T1000 (cell line): ENCODE data around the gene PLXND1.
"Not testable (repeated sequence)": the region's sequence is repeated elsewhere in the genome, so short reads cannot be mapped to it uniquely, and the experiment has no call there.

Experiments
- DNase-seq: peaks from one replicate; lab custom pipeline; 2025; ENCODE audit warnings: mixed read lengths; lab: John Stamatoyannopoulos, UW

The PLXND1 gene

DNA sequence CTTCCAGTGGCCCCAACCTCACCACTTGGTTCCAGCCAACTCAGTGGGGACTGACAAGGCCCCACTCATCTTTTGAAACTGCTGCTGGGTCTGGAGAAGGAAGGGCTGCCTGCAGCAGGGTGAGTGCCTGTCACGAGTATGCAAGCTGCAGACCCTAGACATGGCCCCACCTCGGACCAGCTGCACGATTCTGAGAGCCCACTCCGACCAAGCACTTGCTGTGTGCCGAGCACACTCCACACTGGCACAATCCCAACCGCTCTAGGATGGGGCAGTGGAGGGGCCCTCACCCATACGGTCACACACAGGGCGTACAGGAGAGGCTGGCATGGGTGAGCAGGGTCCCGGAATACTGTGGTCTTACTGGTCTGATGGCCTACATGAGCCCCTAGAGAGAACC, 8.0 kb upstream of the PLXND1 start:
- DNase-seq = no peak

- DNase-seq = no peak
These were observed 6.9 kb upstream of the PLXND1 start for GRCh38 chr3:129613367-129613740.

DNA sequence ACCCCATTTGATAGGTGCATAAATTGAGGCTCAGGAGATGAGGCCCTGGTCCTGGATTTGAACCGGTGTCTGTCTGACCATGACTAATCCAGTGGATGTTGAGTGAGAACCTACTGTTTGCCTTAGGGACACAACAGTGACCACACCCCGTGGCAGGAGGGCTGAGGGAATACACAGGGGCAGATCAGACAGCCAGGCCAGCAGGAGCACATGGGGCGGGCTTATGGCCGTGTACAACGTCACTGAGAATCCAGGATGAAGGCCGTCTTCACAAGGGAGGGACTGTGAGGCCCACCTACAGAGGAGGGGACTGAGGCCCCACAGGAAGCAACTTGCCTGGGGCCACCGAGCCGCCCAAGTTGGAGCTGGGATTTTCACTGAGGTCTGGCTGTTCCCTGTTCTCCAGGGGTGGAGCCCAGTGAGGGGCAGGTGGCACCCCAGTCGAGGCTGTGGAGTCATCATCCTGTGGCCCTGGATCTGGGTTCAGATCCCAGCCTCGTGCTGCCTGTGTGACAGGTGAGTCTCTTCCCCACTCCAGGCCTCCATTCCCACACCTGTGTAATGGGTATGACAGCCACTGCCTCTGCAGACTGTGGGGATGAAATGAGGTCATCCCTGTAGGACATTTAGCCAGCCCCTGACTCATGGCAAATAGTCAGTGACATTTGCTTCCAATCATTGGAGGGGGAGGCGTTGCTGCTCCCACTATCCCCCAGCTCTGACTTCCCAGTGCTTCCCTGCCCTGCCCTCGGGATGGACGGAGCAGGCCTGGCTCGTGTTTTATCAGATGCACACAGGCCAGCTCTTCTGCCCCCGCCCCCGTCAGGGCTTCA, 6.3 kb upstream of the PLXND1 start:
- no peak for DNase-seq

- DNase-seq = no peak
These were observed 5.5 kb upstream of the PLXND1 start for GRCh38 chr3:129611812-129612533.

DNA sequence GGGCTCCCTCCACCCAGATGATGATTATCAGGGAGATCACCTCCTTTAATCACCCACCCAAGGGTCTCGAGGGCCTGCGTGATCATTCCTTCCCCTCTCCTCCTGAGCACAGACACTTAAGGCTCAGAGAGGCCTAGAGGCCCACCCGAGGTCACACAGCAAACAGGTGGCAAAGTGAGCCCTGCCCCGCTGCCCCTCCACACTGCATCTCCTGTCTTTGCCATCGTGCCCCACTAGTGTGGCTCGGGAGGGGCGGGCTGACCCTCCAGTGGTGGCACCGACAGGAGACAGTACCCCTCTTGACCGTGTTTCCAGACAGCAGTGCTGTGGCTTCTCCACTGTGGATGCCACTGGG, 4.9 kb upstream of the PLXND1 start:
- no peak for DNase-seq

DNA sequence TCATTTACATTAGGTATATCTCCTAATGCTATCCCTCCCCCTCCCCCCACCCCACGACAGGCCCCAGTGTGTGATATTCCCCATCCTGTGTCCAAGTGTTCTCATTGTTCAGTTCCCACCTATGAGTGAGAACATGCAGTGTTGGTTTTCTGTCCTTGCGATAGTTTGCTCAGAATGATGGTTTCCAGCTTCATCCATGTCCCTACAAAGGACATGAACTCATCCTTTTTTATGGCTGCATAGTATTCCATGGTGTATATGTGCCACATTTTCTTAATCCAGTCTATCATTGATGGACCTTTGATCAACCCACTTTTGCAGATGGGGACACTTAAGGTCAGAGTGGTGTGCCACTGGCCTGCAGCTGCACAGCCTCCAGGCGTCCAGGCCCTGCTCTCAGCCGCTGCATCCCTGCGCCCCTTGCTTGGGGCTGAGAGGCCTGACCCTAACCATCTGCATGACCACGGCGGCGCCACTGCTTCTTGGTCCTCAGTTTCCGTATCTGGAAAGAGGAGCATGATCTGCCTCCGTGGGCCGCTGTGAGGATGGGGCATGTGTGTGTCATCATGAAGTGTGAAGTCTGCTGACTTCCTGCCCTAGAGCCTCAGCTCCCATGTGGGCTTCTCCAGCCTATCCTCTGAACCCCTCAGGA, 4.4 kb upstream of the PLXND1 start:
- DNase-seq = not testable (repeated sequence)

GRCh38 chr3:129610276-129610675, 3.8 kb upstream of the PLXND1 start:
- DNase-seq = no peak

DNA sequence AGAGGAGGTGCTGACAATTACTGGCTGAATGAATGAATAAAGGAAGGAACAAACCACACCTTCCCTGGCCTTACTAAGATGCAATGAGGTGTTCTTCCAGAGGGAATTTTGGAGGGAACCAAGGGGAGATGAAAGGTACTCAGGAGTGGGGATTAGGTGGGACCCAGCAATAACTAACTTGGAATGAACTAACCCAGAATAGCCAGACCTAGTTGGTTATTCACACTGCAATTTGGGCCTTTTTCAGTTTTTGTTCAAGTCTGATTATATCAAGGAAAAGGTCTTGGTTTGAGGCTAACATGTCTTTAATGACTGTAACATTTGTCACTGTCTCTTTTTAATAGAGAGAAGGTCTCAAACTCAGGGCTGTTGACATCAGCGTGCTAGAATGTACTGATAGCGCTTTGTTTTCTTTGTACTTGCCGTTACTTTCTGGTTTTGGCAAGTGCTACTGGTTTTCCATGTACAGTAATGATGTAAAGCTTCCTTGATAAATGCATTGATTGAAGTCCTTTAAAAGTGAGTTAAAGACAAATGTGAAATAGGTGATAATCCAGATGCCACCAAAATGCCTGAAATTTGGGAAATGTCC, 3.2 kb upstream of the PLXND1 start:
- DNase-seq = no peak

DNA sequence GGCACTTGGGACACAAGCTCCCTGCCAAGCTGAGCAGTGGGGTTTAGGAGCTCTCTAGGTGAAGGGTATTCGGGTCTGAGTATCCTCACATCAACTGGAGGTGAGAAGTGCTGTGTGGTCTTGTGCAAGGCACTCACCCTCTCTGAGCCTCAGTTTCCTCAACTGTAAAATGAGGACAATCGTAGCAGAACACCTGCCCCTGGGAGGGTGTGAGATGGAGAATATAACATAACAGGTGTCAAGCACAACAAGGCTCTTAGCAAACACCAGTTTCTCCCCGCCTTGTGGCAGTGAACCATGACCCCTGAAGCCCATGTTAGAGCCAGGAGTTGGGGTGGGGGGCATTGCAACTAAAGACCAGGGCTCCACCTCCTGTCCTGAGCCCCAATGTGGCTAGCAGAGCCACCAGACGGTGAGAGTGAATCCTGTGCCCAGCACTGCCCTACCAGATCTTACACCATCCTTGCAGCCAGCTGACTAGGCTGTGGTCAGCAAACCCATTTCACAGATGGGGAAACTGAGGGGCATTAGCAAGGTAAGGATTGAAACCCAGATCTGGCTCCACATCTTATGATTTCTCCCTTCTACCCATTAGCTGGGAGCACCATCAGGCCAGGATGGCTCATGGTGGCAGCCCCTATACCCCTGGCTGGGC, 2.6 kb upstream of the PLXND1 start:
- DNase-seq = no peak

DNA sequence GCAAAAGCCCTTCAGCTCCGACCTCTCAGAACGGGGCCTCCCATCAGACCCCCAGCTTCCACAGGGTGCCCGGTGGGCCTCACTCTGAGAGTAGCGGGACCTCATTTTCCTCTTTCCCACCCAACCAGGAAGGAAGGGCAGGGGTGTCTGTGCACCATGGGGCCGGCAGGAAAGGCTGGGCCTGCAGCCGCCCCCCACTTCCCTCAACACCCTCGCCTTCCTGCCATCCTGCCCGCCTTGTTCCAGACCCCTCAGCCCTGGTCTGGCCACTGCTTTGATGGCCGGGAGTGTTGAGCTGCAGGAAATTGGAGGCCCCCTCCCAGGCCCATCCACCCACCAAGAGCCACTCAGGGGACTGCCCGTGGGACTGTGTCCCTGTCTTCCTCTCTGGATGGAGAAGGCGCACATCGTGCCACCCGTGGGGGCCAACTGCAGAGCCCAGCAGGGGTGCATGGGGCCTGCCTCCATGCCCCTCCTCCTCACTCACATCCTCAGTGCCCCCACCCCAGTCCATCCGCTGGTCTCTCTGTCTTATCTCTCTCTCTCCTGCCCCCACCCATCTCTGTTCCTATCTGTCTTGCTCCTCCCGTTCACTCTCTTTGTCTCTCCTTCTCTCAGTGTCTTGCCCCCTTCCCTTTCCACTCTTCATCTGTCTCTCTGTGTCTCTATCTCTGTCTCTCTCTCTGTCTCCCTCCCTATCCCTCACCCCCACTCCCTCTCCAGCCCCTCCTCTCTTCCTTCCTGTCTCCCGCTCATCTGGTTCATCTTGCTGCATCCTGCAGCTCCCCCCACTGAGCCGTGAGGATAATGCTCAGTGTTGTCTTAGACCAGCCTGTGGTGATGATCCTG, 1.8 kb upstream of the PLXND1 start:
- no peak for DNase-seq

GRCh38 chr3:129607391-129608068, 1.1 kb upstream of the PLXND1 start:
- DNase-seq = no peak

DNA sequence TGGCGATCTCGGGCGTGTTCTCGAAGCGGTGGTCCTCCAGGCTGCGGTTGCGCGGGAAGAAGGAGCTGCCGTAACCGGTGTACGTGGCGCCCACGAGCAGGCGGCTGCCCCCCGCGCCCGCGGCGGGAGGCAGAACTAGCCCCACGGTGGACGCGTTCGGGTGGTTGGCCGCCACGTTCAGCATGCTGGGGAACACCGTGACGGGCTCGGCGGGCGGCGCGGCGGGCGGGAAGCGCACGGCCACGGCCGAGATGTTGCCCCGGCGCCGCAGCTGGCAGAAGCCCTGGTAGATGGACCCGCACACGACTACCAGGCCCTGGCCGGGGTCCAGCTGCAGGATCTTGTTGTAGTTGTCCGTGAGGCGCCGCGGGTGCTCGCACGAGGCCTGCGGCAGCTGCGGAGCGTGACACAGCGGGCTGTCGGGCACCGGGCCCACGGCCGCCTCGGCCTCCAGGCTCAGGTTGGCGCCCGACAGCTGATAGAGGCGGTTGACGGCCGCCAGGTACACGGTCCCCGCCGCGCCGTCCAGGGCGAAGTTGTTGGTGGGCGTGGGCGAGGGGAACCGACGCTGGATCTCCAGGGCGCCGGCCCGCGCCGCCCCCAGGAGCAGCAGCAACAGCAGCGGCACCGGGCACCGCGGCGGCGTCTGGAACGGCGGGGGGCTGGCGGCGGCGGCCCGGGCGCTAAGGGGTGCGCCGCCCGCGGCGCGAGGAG, 397 bp downstream of the PLXND1 start:
- DNase-seq = peak; percentile 15

DNA sequence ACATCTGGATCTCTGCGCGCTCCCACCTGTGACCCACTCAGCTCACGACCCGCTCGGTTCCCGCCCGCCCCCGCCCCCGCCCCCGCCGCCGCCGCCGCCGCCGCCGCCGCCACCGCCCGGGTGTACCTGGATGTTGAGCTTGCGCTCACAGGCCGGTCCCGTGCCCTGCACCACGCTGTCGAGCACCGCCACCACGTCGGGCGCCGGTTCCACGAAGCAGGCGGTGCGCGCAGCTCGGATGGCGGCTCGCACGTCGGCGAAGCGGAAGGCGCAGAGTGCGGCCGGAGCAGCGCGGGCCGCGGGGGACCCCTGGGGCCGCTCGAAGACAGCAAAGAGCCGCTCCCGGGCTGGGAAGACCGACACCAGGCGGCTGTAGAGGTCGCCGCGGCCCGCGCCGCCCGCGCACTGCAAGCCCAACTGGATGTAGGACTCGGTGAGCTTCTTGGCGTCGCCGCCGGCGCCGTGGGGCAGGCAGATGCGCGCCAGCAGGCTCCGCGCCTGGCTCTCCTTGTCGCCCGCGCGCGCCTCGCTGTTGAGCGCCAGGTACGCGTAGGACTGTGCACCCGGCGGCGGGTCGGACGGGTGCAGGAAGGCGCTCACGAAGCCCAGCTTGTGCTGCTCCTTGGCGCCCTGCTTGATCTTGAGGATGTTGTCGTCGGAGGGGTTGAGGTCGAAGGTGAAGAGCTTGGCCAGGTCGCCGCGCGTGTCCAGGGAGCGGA, 1.1 kb downstream of the PLXND1 start:
- peak; percentile 21 for DNase-seq

DNA sequence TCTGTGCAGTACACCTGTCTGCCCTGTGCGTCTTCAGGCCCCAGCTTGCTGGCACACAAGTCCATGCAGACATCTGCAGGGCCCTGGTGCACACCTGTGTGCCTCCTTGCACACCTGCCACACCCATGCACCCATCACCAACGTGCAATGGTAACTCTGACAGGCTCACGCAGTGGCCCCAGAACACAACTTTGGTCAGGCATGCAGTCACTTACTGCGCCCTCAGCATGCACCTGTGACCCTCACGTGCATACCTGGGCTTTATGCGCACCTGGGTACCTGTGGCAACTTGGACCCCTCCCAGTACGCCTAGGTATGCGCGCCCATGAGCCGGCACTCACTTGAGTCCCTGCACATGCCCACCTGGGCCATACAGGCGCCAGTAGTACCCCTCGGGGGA, 1.7 kb downstream of the PLXND1 start:
- no peak for DNase-seq

- DNase-seq = no peak
These were observed 2.3 kb downstream of the PLXND1 start for GRCh38 chr3:129603991-129604749.

GRCh38 chr3:129603561-129603942, 2.9 kb downstream of the PLXND1 start:
- DNase-seq = no peak

- DNase-seq = peak; percentile 34
These were observed 3.5 kb downstream of the PLXND1 start for GRCh38 chr3:129602730-129603560.

DNA sequence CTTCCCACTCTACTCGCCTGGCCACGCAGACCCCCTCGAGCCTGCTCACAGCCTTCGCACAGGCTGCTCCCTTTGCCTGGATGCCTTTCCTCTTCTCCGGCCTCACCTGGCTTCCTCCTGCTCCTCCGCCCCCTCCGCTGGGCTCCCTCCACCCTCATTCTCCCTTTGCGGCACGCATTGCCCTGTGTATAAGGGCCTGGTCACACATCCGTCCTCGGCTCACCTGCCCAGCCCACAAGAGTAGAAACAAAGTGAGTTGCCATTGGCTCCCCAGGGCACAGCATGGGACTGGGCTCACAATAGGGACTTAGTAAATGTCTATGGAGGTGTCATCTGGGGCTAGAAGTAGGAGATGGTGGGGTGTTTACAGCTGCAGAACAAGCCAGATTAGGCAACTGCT, 4.2 kb downstream of the PLXND1 start:
- no peak for DNase-seq
